Glutamatergic neuron (in vitro differentiated cells): Measurements from ENCODE around the gene TOM1L2. TPM values are rescaled to one million over a fixed set of nuclear protein-coding genes. Genes with fewer than 3 reads are reported as not detected.

Experiments
- DNase-seq: peaks from one replicate; pipeline ENCODE4 v3.0.0; 2022
- H3K27ac Mint-ChIP-seq: one replicate; pipeline ENCODE4 v1.8.0; 2020; ENCODE audit warnings: mild to moderate bottlenecking, mixed read lengths, inconsistent platforms; ENCODE audit not compliant: unreplicated experiment
- H3K27me3 Mint-ChIP-seq: one replicate; pipeline ENCODE4 v1.8.0; 2020; ENCODE audit warnings: mild to moderate bottlenecking, moderate library complexity, mixed read lengths, inconsistent platforms; ENCODE audit not compliant: unreplicated experiment
- H3K36me3 Mint-ChIP-seq: one replicate; pipeline ENCODE4 v1.8.0; 2020; ENCODE audit warnings: mild to moderate bottlenecking, mixed read lengths, inconsistent platforms; ENCODE audit not compliant: unreplicated experiment
- H3K4me1 Mint-ChIP-seq: one replicate; pipeline ENCODE4 v1.8.0; 2020; ENCODE audit warnings: mild to moderate bottlenecking, low read depth, mixed read lengths, inconsistent platforms; ENCODE audit not compliant: unreplicated experiment
- H3K4me3 Mint-ChIP-seq: one replicate; pipeline ENCODE4 v1.8.0; 2020; ENCODE audit warnings: mild to moderate bottlenecking, mixed read lengths, inconsistent platforms; ENCODE audit not compliant: unreplicated experiment
- H3K9me3 Mint-ChIP-seq: one replicate; pipeline ENCODE4 v1.8.0; 2020; ENCODE audit warnings: mild to moderate bottlenecking, moderate library complexity, mixed read lengths, inconsistent platforms; ENCODE audit not compliant: unreplicated experiment
- CTCF ChIP-seq: fragments of 200-600 bp; sonication (generic); IDR thresholded peaks from one replicate; pipeline ENCODE4 v1.5.0; 2021; ENCODE audit not compliant: partially characterized antibody, unreplicated experiment
- total RNA-seq: library from RNA; stranded (reverse); fragmentation: NEBNext Ultra II Directional; extraction: Animal tissue kit (Norgen Biotek cat#: 25700); gene quantifications from one replicate; pipeline ENCODE4 v1.2.1, GENCODE V29; 2021; ENCODE audit not compliant: unreplicated experiment

Gene TOM1L2
- total RNA-seq, 1 donor from 2014 or later: 62.8 TPM

DNA sequence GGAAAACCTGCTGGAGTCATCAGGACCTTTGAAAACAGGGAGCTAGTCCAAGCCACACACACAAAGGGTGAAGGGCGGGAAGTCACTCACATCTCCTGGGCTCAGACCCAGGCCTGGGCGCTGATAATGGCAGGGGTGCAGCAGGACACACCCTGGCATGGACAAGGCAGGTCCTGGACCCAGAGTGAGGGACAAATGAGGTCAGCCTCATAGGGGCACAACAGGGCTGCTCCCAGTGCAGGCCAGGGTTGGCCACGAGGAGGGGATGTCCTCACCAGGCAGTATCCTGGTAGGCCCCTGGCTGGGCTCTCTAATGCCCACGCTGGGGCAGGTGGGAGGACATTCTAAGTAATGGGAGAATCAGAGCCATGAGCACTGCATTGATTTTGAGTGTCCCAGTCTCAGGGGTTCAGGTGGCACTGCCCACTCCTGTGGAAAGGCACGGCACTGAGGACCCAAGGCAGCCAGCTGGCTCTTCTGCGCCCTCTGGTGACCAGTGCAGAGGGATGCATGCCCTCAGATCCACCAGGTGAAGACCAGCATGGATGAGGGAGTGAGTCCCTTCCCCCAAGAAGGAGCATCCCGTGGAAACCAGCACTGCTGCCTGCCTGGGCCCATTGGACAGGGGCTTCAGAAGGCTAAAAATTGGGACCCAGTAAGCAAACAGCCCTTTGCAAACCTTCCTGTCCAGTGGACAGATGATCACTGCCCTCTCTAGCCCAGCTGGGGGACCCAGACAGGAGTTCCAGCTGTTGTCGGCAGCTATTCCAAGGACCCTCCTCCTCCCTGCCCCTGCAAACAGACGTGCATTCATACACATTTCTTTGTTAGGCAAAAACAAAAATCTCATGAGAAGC lies 112.1 kb downstream of the TOM1L2 start:
- DNase-seq: peak; percentile 75
- H3K4me3 Mint-ChIP-seq: no peak overlapping the region
- peak; percentile 90 for TF ChIP-seq CTCF
- H3K27ac Mint-ChIP-seq: peak overlapping the region; percentile 68
- H3K9me3 Mint-ChIP-seq: peaks cover 2% of the 10 kb centered on the region
- no peaks in the 10 kb centered on the region for H3K36me3 Mint-ChIP-seq
- H3K27me3 Mint-ChIP-seq: no peaks in the 10 kb centered on the region
- H3K4me1 Mint-ChIP-seq: peaks cover 11% of the 10 kb centered on the region

GRCh38 chr17:17857496-17857895 lies 114.7 kb downstream of the TOM1L2 start:
- no peaks in the 10 kb centered on the region for H3K27me3 Mint-ChIP-seq
- peaks cover 12% of the 10 kb centered on the region for H3K4me1 Mint-ChIP-seq
- no peak for TF ChIP-seq CTCF
- H3K4me3 Mint-ChIP-seq: no peak overlapping the region
- H3K27ac Mint-ChIP-seq: no peak overlapping the region
- DNase-seq: no peak
- H3K36me3 Mint-ChIP-seq: no peaks in the 10 kb centered on the region
- H3K9me3 Mint-ChIP-seq: peaks cover 2% of the 10 kb centered on the region

- no peak for TF ChIP-seq CTCF
- H3K9me3 Mint-ChIP-seq: peaks cover 5% of the 10 kb centered on the region
- no peaks in the 10 kb centered on the region for H3K36me3 Mint-ChIP-seq
- H3K27me3 Mint-ChIP-seq: no peaks in the 10 kb centered on the region
- H3K4me1 Mint-ChIP-seq: peaks cover 20% of the 10 kb centered on the region
- H3K4me3 Mint-ChIP-seq: no peak overlapping the region
- no peak overlapping the region for H3K27ac Mint-ChIP-seq
- no peak for DNase-seq
Observed at GRCh38 chr17:17856386-17856785, 115.8 kb downstream of the TOM1L2 start.

DNA sequence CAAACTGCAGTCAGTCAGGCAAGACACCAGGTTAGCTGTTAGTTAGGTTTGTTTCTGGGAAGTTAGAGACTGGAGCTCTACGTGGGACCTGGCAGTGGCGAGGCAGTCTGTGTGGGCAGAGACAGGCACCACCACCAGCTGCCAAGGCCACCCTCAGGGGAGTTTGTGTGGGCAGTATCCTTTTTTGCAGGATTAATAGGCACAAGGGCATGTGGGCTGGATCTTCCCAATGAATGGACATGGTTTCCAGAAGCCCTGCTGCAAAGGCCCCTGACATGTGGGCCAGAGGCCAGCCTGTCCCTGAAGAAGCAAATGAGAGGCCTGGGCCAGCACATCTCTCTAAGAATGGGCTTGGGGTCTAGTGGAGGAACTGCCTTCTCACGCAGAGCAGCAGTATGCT lies 116.2 kb downstream of the TOM1L2 start:
- no peak for DNase-seq
- TF ChIP-seq CTCF: no peak
- no peaks in the 10 kb centered on the region for H3K36me3 Mint-ChIP-seq
- no peak overlapping the region for H3K27ac Mint-ChIP-seq
- H3K4me3 Mint-ChIP-seq: no peak overlapping the region
- H3K27me3 Mint-ChIP-seq: no peaks in the 10 kb centered on the region
- H3K4me1 Mint-ChIP-seq: peaks cover 22% of the 10 kb centered on the region
- H3K9me3 Mint-ChIP-seq: peaks cover 5% of the 10 kb centered on the region

DNA sequence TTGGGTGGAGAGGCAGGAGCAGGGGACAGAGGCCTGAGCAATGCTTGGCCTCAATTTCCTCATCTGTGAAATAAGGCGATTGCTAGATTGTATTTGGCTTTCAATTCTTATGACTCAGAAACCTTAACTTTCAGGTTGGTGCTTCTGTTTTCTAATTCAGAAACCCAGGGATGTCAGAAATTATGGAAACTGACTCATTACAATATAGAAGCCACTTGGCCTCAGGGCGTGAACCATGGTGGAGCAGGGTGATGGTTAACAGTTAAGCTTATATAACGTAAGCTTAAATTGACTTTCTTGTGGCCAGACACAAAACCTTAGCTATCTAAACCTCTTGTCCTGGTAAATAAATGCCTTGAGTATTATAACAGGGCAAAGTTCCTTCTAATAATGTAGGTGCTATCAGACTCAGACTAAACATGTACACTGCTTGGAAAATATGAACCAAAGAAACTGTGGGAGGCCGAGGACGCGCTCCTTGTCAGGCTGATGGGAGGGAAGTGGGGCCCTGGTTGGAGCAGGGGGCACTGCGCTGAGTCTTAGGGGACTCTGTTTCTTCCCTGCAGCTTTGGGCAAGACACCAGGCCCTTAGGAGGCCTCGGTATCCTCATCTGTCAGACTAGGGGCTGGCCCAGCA lies 118.3 kb downstream of the TOM1L2 start:
- peaks cover 29% of the 10 kb centered on the region for H3K4me1 Mint-ChIP-seq
- no peaks in the 10 kb centered on the region for H3K27me3 Mint-ChIP-seq
- no peaks in the 10 kb centered on the region for H3K36me3 Mint-ChIP-seq
- H3K9me3 Mint-ChIP-seq: peaks cover 5% of the 10 kb centered on the region
- no peak for TF ChIP-seq CTCF
- H3K27ac Mint-ChIP-seq: no peak overlapping the region
- DNase-seq: no peak
- H3K4me3 Mint-ChIP-seq: no peak overlapping the region
